GM23338 (cell line): ENCODE data around the gene FAM53A. TPM values are rescaled to one million over a fixed set of nuclear protein-coding genes. Genes with fewer than 3 reads are reported as not detected.

Experiments used
- ATAC-seq: fragments of 200-7000 bp; cut with Tn5 transposase; 3 replicates; pipeline ENCODE4 v1.9.1; 2020
- DNase-seq: peaks from one replicate; pipeline ENCODE4 v3.0.0-alpha.2; 2015; ENCODE audit warnings: low spot score
- H2AFZ ChIP-seq: fragments of 200-600 bp; sonication (generic); 2 replicates; pipeline ENCODE4 v1.8.0; 2016; ENCODE audit warnings: antibody characterized with exemption, mild to moderate bottlenecking, moderate library complexity
- H3F3A ChIP-seq: fragments of 200-600 bp; sonication (generic); replicated peaks from 2 replicates; pipeline ENCODE4 v1.8.0; 2017; ENCODE audit warnings: antibody characterized with exemption, mixed run types, low read depth
- H3K27ac ChIP-seq: fragments of 200-600 bp; sonication (generic); 2 replicates; pipeline ENCODE4 v1.6.1; 2016; ENCODE audit warnings: low read depth
- H3K27me3 ChIP-seq: fragments of 200-600 bp; sonication (generic); 2 replicates; pipeline ENCODE4 v1.8.0; 2016; ENCODE audit warnings: mild to moderate bottlenecking, mixed run types, moderate library complexity; ENCODE audit not compliant: insufficient read depth
- H3K36me3 ChIP-seq: fragments of 200-600 bp; sonication (generic); 2 replicates; pipeline ENCODE4 v1.8.0; 2016; ENCODE audit warnings: mild to moderate bottlenecking; ENCODE audit not compliant: insufficient read depth
- H3K4me1 ChIP-seq: fragments of 200-600 bp; sonication (generic); 2 replicates; pipeline ENCODE4 v1.8.0; 2016; ENCODE audit warnings: mild to moderate bottlenecking, moderate library complexity; ENCODE audit not compliant: insufficient read depth
- H3K4me2 ChIP-seq: fragments of 200-600 bp; sonication (generic); 2 replicates; pipeline ENCODE4 v1.7.1; 2017; ENCODE audit warnings: mixed run types
- H3K4me3 ChIP-seq: fragments of 200-600 bp; sonication (generic); 2 replicates; pipeline ENCODE4 v1.6.1; 2016; ENCODE audit warnings: mixed run types
- H3K79me2 ChIP-seq: fragments of 200-600 bp; sonication (generic); replicated peaks from 2 replicates; pipeline ENCODE4 v1.8.0; 2017; ENCODE audit warnings: mild to moderate bottlenecking; ENCODE audit not compliant: insufficient read depth
- H3K9me2 ChIP-seq: fragments of 200-600 bp; sonication (generic); 2 replicates; pipeline ENCODE4 v1.8.0; 2017; ENCODE audit not compliant: insufficient read depth
- H4K20me1 ChIP-seq: fragments of 200-600 bp; sonication (generic); replicated peaks from 2 replicates; pipeline ENCODE4 v1.8.0; 2017; ENCODE audit warnings: mild to moderate bottlenecking; ENCODE audit not compliant: insufficient read depth
- H3K27ac Mint-ChIP-seq: 2 replicates; pipeline ENCODE4 v1.8.0; 2020; ENCODE audit warnings: inconsistent platforms, mild to moderate bottlenecking, moderate library complexity, mixed read lengths
- H3K27me3 Mint-ChIP-seq: 3 replicates; pipeline ENCODE4 v1.8.0; 2022; ENCODE audit warnings: low read depth, mild to moderate bottlenecking, moderate library complexity, mixed read lengths, inconsistent platforms; ENCODE audit not compliant: insufficient read depth, poor library complexity
- H3K36me3 Mint-ChIP-seq: 3 replicates; pipeline ENCODE4 v1.8.0; 2021; ENCODE audit warnings: low read depth, mild to moderate bottlenecking, inconsistent platforms, moderate library complexity, mixed read lengths
- H3K4me1 Mint-ChIP-seq: 3 replicates; pipeline ENCODE4 v1.8.0; 2020; ENCODE audit warnings: mild to moderate bottlenecking, inconsistent platforms, mixed read lengths
- H3K4me3 Mint-ChIP-seq: 3 replicates; pipeline ENCODE4 v1.8.0; 2021; ENCODE audit warnings: moderate library complexity, mild to moderate bottlenecking, inconsistent platforms, mixed read lengths
- H3K9me3 Mint-ChIP-seq: 3 replicates; pipeline ENCODE4 v1.8.0; 2020; ENCODE audit warnings: moderate library complexity, mild to moderate bottlenecking, inconsistent platforms, mixed read lengths
- CREB1 ChIP-seq: fragments of 250-450 bp; sonication (Bioruptor Pico); IDR thresholded peaks from 2 replicates; pipeline ENCODE4 v1.5.0; 2020; ENCODE audit warnings: low read depth, mild to moderate bottlenecking, moderate library complexity
- EZH2 ChIP-seq: fragments of 200-600 bp; sonication (generic); IDR thresholded peaks from one replicate; pipeline ENCODE4 v1.8.0; 2017; ENCODE audit warnings: antibody characterized with exemption, mild to moderate bottlenecking, low read depth; ENCODE audit not compliant: unreplicated experiment
- JUNB ChIP-seq: IDR thresholded peaks from one replicate; pipeline ENCODE4 v1.6.1; 2016; ENCODE audit warnings: antibody characterized with exemption; ENCODE audit not compliant: unreplicated experiment
- NANOG ChIP-seq: IDR thresholded peaks from 2 replicates; pipeline ENCODE4 v1.6.1; 2016; ENCODE audit warnings: antibody characterized with exemption, borderline replicate concordance
- STAT1 ChIP-seq: IDR thresholded peaks from one replicate; pipeline ENCODE4 v1.6.1; 2016; ENCODE audit warnings: antibody characterized with exemption; ENCODE audit not compliant: unreplicated experiment
- ZNF331 ChIP-seq: fragments of 250-450 bp; sonication (Bioruptor Pico); IDR thresholded peaks from 2 replicates; pipeline ENCODE4 v1.5.0; 2020; ENCODE audit warnings: low read depth, mild to moderate bottlenecking, moderate library complexity
- polyA plus RNA-seq: library from polyadenylated mRNA; unstranded; fragments of >200 nt; fragmentation: Nextera tagmentation; extraction: Ambion mirVana; gene quantifications from 2 replicates; pipeline ENCODE4 v1.2.1, GENCODE V29; 2016
- total RNA-seq: library from RNA; depleted of rRNA; stranded (reverse); fragments of >200 nt; shearing (Covaris generic); gene quantifications from 2 replicates; pipeline ENCODE4 v1.2.3, GENCODE V29; 2014
- TF ChIP-seq, protein P1 (sequence below): fragments of 250-450 bp; sonication (Bioruptor Pico); IDR thresholded peaks from 2 replicates; pipeline ENCODE4 v1.5.0; 2020; ENCODE audit warnings: mild to moderate bottlenecking, moderate library complexity
- TF ChIP-seq, protein P2 (sequence below), 2 experiments: fragments of 200-600 bp in 1 of 2; sonication (generic) in 1 of 2; conservative IDR thresholded peaks; 2 replicates each; pipeline versions ENCODE4 v1.5.1 to v1.6.1; 2016 to 2017; ENCODE audit warnings: antibody characterized with exemption in 2 of 2, low read depth in 2 of 2, mild to moderate bottlenecking in 2 of 2, moderate library complexity in 1 of 2
- TF ChIP-seq, protein P3 (sequence below): IDR thresholded peaks from 2 replicates; pipeline ENCODE4 v1.6.1; 2016; ENCODE audit warnings: antibody characterized with exemption
- TF ChIP-seq, protein P4 (sequence below): IDR thresholded peaks from one replicate; pipeline ENCODE4 v1.6.1; 2018; ENCODE audit warnings: antibody characterized with exemption; ENCODE audit not compliant: unreplicated experiment

FAM53A gene
- total and polyA plus RNA-seq, 2 experiments from 2014 or later = 1.1 to 3.1 TPM

DNA sequence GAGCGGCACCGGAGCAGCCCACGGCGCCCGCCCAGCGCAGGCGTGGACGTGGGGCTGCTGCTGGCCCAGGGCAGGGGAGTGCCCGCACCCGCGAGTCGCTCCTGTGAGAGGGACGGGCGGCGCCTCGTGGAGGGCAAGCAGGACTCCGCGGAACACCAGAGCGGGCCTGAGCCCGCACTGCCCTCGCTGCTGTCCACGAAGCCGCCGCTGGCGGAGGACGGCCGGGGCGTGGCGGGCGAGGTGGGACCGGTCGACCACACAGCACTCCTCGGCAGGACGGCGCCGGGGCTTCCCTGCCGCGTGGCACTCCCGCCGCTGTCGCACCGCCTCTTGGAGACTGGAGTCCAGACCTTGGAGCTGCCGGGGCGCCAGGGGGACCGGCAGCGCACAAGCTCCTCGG, 29.0 kb downstream of the FAM53A start:
- Mint-ChIP-seq H3K4me1 (peaks cover 4% of the 10 kb centered on the region), H3K27me3 (peaks cover 5% of the 10 kb centered on the region), H3K9me3 (peaks cover 3% of the 10 kb centered on the region; the same call in 1 of the 3 replicates), H3K4me3 (no peak overlapping the region), H3K27ac (no peak overlapping the region), H3K36me3 (peaks cover 3% of the 10 kb centered on the region; the same call in 2 of the 3 replicates)
- H3K36me3 ChIP-seq = no peaks in the 10 kb centered on the region
- no peaks in the 10 kb centered on the region for H3F3A ChIP-seq
- H3K27me3 ChIP-seq = no peaks in the 10 kb centered on the region
- no peaks in the 10 kb centered on the region for H4K20me1 ChIP-seq
- DNase-seq (no peak), ATAC-seq (no peak)
- no peak for TF ChIP-seq STAT1
- no peak for TF ChIP-seq JUNB
- TF ChIP-seq NANOG = no peak
- TF ChIP-seq ZNF331 (CRISPR knock-in tag) = no peak
- TF ChIP-seq, protein P1, sequence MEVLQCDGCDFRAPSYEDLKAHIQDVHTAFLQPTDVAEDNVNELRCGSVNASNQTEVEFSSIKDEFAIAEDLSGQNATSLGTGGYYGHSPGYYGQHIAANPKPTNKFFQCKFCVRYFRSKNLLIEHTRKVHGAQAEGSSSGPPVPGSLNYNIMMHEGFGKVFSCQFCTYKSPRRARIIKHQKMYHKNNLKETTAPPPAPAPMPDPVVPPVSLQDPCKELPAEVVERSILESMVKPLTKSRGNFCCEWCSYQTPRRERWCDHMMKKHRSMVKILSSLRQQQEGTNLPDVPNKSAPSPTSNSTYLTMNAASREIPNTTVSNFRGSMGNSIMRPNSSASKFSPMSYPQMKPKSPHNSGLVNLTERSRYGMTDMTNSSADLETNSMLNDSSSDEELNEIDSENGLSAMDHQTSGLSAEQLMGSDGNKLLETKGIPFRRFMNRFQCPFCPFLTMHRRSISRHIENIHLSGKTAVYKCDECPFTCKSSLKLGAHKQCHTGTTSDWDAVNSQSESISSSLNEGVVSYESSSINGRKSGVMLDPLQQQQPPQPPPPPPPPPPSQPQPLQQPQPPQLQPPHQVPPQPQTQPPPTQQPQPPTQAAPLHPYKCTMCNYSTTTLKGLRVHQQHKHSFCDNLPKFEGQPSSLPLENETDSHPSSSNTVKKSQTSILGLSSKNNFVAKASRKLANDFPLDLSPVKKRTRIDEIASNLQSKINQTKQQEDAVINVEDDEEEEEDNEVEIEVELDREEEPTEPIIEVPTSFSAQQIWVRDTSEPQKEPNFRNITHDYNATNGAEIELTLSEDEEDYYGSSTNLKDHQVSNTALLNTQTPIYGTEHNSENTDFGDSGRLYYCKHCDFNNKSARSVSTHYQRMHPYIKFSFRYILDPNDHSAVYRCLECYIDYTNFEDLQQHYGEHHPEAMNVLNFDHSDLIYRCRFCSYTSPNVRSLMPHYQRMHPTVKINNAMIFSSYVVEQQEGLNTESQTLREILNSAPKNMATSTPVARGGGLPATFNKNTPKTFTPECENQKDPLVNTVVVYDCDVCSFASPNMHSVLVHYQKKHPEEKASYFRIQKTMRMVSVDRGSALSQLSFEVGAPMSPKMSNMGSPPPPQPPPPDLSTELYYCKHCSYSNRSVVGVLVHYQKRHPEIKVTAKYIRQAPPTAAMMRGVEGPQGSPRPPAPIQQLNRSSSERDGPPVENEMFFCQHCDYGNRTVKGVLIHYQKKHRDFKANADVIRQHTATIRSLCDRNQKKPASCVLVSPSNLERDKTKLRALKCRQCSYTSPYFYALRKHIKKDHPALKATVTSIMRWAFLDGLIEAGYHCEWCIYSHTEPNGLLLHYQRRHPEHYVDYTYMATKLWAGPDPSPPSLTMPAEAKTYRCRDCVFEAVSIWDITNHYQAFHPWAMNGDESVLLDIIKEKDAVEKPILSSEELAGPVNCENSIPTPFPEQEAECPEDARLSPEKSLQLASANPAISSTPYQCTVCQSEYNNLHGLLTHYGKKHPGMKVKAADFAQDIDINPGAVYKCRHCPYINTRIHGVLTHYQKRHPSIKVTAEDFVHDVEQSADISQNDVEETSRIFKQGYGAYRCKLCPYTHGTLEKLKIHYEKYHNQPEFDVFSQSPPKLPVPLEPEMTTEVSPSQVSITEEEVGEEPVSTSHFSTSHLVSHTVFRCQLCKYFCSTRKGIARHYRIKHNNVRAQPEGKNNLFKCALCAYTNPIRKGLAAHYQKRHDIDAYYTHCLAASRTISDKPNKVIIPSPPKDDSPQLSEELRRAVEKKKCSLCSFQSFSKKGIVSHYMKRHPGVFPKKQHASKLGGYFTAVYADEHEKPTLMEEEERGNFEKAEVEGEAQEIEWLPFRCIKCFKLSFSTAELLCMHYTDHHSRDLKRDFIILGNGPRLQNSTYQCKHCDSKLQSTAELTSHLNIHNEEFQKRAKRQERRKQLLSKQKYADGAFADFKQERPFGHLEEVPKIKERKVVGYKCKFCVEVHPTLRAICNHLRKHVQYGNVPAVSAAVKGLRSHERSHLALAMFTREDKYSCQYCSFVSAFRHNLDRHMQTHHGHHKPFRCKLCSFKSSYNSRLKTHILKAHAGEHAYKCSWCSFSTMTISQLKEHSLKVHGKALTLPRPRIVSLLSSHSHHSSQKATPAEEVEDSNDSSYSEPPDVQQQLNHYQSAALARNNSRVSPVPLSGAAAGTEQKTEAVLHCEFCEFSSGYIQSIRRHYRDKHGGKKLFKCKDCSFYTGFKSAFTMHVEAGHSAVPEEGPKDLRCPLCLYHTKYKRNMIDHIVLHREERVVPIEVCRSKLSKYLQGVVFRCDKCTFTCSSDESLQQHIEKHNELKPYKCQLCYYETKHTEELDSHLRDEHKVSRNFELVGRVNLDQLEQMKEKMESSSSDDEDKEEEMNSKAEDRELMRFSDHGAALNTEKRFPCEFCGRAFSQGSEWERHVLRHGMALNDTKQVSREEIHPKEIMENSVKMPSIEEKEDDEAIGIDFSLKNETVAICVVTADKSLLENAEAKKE (CRISPR knock-in tag) = no peak
- TF ChIP-seq EZH2 = no peak
- no peak for TF ChIP-seq CREB1 (CRISPR knock-in tag)
- TF ChIP-seq, protein P2, sequence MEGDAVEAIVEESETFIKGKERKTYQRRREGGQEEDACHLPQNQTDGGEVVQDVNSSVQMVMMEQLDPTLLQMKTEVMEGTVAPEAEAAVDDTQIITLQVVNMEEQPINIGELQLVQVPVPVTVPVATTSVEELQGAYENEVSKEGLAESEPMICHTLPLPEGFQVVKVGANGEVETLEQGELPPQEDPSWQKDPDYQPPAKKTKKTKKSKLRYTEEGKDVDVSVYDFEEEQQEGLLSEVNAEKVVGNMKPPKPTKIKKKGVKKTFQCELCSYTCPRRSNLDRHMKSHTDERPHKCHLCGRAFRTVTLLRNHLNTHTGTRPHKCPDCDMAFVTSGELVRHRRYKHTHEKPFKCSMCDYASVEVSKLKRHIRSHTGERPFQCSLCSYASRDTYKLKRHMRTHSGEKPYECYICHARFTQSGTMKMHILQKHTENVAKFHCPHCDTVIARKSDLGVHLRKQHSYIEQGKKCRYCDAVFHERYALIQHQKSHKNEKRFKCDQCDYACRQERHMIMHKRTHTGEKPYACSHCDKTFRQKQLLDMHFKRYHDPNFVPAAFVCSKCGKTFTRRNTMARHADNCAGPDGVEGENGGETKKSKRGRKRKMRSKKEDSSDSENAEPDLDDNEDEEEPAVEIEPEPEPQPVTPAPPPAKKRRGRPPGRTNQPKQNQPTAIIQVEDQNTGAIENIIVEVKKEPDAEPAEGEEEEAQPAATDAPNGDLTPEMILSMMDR (conservative IDR thresholded peaks at IDR 0.05; ENCODE audit: low read depth in 2 of 2) = no peak
- TF ChIP-seq, protein P3, sequence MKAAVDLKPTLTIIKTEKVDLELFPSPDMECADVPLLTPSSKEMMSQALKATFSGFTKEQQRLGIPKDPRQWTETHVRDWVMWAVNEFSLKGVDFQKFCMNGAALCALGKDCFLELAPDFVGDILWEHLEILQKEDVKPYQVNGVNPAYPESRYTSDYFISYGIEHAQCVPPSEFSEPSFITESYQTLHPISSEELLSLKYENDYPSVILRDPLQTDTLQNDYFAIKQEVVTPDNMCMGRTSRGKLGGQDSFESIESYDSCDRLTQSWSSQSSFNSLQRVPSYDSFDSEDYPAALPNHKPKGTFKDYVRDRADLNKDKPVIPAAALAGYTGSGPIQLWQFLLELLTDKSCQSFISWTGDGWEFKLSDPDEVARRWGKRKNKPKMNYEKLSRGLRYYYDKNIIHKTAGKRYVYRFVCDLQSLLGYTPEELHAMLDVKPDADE = no peak
- TF ChIP-seq, protein P4, sequence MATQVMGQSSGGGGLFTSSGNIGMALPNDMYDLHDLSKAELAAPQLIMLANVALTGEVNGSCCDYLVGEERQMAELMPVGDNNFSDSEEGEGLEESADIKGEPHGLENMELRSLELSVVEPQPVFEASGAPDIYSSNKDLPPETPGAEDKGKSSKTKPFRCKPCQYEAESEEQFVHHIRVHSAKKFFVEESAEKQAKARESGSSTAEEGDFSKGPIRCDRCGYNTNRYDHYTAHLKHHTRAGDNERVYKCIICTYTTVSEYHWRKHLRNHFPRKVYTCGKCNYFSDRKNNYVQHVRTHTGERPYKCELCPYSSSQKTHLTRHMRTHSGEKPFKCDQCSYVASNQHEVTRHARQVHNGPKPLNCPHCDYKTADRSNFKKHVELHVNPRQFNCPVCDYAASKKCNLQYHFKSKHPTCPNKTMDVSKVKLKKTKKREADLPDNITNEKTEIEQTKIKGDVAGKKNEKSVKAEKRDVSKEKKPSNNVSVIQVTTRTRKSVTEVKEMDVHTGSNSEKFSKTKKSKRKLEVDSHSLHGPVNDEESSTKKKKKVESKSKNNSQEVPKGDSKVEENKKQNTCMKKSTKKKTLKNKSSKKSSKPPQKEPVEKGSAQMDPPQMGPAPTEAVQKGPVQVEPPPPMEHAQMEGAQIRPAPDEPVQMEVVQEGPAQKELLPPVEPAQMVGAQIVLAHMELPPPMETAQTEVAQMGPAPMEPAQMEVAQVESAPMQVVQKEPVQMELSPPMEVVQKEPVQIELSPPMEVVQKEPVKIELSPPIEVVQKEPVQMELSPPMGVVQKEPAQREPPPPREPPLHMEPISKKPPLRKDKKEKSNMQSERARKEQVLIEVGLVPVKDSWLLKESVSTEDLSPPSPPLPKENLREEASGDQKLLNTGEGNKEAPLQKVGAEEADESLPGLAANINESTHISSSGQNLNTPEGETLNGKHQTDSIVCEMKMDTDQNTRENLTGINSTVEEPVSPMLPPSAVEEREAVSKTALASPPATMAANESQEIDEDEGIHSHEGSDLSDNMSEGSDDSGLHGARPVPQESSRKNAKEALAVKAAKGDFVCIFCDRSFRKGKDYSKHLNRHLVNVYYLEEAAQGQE = no peak
- H3K4me1 ChIP-seq = no peaks in the 10 kb centered on the region
- no peak overlapping the region for H3K4me3 ChIP-seq
- H3K79me2 ChIP-seq = no peaks in the 10 kb centered on the region
- no peak overlapping the region for H3K27ac ChIP-seq
- H3K4me2 ChIP-seq = no peak overlapping the region
- no peaks in the 10 kb centered on the region for H3K9me2 ChIP-seq
- H2AFZ ChIP-seq = no peak overlapping the region
